ENCODE measurements around the gene NPW.

GRCh38 chr16:1984347-1985225, 35.0 kb upstream of the NPW start:
- TF ChIP-seq CTCF (IDR thresholded peaks at IDR 0.05; ENCODE audit: low read depth, low read length, poor library complexity, severe bottlenecking) (no peak), EZH2phosphoT487 (IDR thresholded peaks at IDR 0.05; ENCODE audit: borderline replicate concordance, low read length) (no peak)

Measured in DOHH2 (cell line).